ENCODE data around the gene ACOXL. TPM values are rescaled to one million over a fixed set of nuclear protein-coding genes. Genes with fewer than 3 reads are reported as not detected.

Gene ACOXL
- total RNA-seq, 4 donors from 2014 or later: 0.64 TPM; not detected in 3

- DNase-seq (ENCODE audit: low spot score in 2 of 2): no peak
- peaks cover 7% of the 10 kb centered on the region for H3K27me3 ChIP-seq
- H3K9me3 ChIP-seq: no peaks in the 10 kb centered on the region
- no peak for TF ChIP-seq EP300 (IDR thresholded peaks at IDR 0.05)
- TF ChIP-seq POLR2AphosphoS5 (IDR thresholded peaks at IDR 0.05): no peak
- no peak for TF ChIP-seq CTCF (IDR thresholded peaks at IDR 0.05)
- TF ChIP-seq POLR2A (IDR thresholded peaks at IDR 0.05): no peak
- H3K4me1 ChIP-seq: peaks cover 6% of the 10 kb centered on the region
- no peak overlapping the region for H3K27ac ChIP-seq
- 86% methylated on average over 1 of the region's 1 CpG for WGBS
- H3K4me3 ChIP-seq: no peak overlapping the region
- no peaks in the 10 kb centered on the region for H3K36me3 ChIP-seq
Measured at GRCh38 chr2:111053266-111053665, 320.9 kb downstream of the ACOXL start.

- Histone ChIP-seq H3K36me3 (no peaks in the 10 kb centered on the region), H3K4me3 (no peak overlapping the region), H3K4me1 (peaks cover 6% of the 10 kb centered on the region), H3K9me3 (no peaks in the 10 kb centered on the region), H3K27ac (no peak overlapping the region), H3K27me3 (peaks cover 7% of the 10 kb centered on the region)
- TF ChIP-seq CTCF (IDR thresholded peaks at IDR 0.05): no peak
- TF ChIP-seq POLR2A (IDR thresholded peaks at IDR 0.05): no peak
- no peak for TF ChIP-seq POLR2AphosphoS5 (IDR thresholded peaks at IDR 0.05)
- TF ChIP-seq EP300 (IDR thresholded peaks at IDR 0.05): no peak
- no peak for DNase-seq (ENCODE audit: low spot score in 2 of 2)
- 95% methylated on average over 3 of the region's 5 CpGs for WGBS
Measured at GRCh38 chr2:111053825-111054515, 321.6 kb downstream of the ACOXL start.

- DNase-seq (ENCODE audit: low spot score in 2 of 2): no peak
- Histone ChIP-seq H3K27me3 (no peaks in the 10 kb centered on the region), H3K36me3 (no peaks in the 10 kb centered on the region), H3K27ac (no peak overlapping the region), H3K9me3 (no peaks in the 10 kb centered on the region), H3K4me3 (no peak overlapping the region), H3K4me1 (no peaks in the 10 kb centered on the region)
- WGBS: 91% methylated on average over 7 of the region's 8 CpGs
- TF ChIP-seq EP300 (IDR thresholded peaks at IDR 0.05) (no peak), CTCF (IDR thresholded peaks at IDR 0.05) (no peak), POLR2A (IDR thresholded peaks at IDR 0.05) (no peak), POLR2AphosphoS5 (IDR thresholded peaks at IDR 0.05) (no peak)
Measured at GRCh38 chr2:111054791-111055691, 322.7 kb downstream of the ACOXL start.

- no peaks in the 10 kb centered on the region for H3K9me3 ChIP-seq
- TF ChIP-seq POLR2AphosphoS5 (IDR thresholded peaks at IDR 0.05) (no peak), POLR2A (IDR thresholded peaks at IDR 0.05) (no peak), CTCF (IDR thresholded peaks at IDR 0.05) (no peak), EP300 (IDR thresholded peaks at IDR 0.05) (no peak)
- 81% methylated on average over 2 of the region's 2 CpGs for WGBS
Measured at GRCh38 chr2:111055735-111056134, 323.4 kb downstream of the ACOXL start.

GRCh38 chr2:111057045-111057444, 324.7 kb downstream of the ACOXL start:
- no peak overlapping the region for H3K27ac ChIP-seq
- no peak for DNase-seq (ENCODE audit: low spot score in 2 of 2)
- H3K4me1 ChIP-seq: no peaks in the 10 kb centered on the region
- no peaks in the 10 kb centered on the region for H3K36me3 ChIP-seq
- no peaks in the 10 kb centered on the region for H3K9me3 ChIP-seq
- 82% methylated on average over 5 of the region's 5 CpGs for WGBS
- H3K27me3 ChIP-seq: no peaks in the 10 kb centered on the region
- TF ChIP-seq POLR2AphosphoS5 (IDR thresholded peaks at IDR 0.05) (no peak), CTCF (IDR thresholded peaks at IDR 0.05) (no peak), EP300 (IDR thresholded peaks at IDR 0.05) (no peak), POLR2A (IDR thresholded peaks at IDR 0.05) (no peak)
- H3K4me3 ChIP-seq: no peak overlapping the region

More at GRCh38 chr2:111055735-111056134, 323.4 kb downstream of the ACOXL start:
- Histone ChIP-seq H3K36me3 (no peaks in the 10 kb centered on the region), H3K4me3 (no peak overlapping the region), H3K27me3 (no peaks in the 10 kb centered on the region), H3K27ac (no peak overlapping the region), H3K4me1 (no peaks in the 10 kb centered on the region)
- no peak for DNase-seq (ENCODE audit: low spot score in 2 of 2)
